Glomerular endothelial cell (primary cell): ENCODE results near the gene TBC1D14. TPM values are rescaled to one million over a fixed set of nuclear protein-coding genes. Genes with fewer than 3 reads are reported as not detected.

Experiments used
- DNase-seq: peaks from one replicate; pipeline ENCODE4 v3.0.0-alpha.2; 2011; ENCODE audit warnings: low read depth, low spot score; ENCODE audit errors: extremely low read depth
- total RNA-seq: library from RNA; depleted of rRNA; stranded (reverse); fragments of >200 nt; gene quantifications from 2 replicates; pipeline ENCODE4 v1.2.3, GENCODE V29; 2015

The TBC1D14 gene, protein sequence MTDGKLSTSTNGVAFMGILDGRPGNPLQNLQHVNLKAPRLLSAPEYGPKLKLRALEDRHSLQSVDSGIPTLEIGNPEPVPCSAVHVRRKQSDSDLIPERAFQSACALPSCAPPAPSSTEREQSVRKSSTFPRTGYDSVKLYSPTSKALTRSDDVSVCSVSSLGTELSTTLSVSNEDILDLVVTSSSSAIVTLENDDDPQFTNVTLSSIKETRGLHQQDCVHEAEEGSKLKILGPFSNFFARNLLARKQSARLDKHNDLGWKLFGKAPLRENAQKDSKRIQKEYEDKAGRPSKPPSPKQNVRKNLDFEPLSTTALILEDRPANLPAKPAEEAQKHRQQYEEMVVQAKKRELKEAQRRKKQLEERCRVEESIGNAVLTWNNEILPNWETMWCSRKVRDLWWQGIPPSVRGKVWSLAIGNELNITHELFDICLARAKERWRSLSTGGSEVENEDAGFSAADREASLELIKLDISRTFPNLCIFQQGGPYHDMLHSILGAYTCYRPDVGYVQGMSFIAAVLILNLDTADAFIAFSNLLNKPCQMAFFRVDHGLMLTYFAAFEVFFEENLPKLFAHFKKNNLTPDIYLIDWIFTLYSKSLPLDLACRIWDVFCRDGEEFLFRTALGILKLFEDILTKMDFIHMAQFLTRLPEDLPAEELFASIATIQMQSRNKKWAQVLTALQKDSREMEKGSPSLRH
- total RNA-seq: 21.6 and 22.0 TPM in 2 replicates

DNA sequence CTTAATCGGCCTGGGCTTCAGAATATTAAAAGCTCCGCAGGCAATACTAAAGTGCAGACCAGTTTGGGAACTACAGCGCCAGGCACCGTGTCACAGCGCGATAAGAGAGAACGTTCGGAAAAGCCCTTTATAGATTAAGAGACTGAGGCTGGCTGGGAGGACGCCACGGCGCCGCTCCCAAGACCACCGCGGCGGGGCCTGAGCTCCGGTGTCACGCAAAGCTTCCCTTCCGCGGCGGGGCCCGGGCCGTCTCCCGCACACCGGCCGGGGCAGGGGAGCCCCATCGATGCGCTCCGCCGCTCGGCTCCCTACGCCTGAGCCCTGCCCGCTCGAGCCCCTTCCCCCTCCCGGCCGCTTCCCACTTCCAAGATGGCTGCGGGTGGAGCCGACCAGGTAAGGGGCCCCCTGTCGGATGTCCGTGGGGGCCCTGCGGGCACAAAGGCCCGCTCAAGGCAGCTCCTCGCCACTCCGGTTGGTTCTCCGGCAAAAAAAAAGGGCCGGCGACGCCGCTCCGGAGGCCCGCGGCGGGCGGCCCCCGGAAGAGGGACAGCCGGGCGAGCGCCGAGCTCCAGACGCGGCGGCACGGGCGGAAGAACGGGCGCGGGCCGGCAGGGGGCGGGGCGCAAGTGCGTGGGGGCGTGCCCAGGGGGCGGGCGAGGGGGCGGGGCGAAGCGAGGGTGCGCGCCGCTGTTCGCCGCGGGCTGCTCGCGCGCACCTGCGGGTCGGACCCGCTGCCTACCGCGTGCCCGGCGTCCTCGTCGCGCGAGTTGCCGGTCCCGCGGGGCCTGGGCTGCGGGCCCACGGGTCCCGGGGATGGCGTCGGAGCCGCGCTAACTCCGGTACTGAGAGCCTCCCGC is at the start of gene TBC1D14:
Gene TBC1D14, plus strand, starts transcription at position 714 of the 857 bp plus-strand sequence. CDS start 13,564 bp downstream, outside the sequence.
- no peak for DNase-seq

DNA sequence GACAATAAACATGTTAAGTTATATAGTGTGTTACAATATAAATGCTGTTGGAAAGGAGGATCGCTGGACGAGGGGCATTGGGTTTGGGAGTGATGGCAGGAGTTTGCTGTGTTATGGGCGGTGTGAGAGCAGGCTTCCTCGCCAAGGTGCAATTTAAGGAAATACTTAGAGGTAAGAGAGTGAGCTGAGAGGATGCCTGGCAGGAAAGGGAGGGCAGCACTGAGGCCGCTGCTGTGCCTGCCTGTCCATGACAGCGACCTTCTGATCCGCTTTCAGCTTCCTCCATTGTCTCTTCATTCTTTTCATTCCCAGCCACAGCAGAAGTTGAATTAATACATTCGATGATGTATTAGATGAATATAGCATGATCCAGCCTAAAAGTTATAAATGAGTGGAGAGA is 41.2 kb upstream of the TBC1D14 start:
- no peak for DNase-seq

DNA sequence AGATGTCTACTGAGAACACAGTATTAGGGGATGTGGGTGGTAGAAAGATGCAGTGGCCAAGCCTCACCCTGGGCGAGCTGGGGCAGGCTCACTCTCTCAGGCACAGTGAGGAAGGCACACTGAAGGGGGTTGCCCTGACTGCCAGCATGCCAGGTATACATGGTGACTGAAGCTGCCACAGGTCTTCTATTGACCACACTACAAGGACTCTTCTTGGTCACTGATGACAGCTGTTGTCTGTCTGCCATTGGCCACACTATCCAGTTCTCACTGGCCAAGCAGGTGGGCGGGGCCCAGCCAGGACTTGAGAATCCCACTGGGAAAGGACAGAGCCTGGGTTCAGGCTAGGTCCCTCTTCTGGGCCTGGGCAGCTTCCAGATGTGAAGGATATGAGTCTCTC is 39.7 kb upstream of the TBC1D14 start:
- no peak for DNase-seq

DNA sequence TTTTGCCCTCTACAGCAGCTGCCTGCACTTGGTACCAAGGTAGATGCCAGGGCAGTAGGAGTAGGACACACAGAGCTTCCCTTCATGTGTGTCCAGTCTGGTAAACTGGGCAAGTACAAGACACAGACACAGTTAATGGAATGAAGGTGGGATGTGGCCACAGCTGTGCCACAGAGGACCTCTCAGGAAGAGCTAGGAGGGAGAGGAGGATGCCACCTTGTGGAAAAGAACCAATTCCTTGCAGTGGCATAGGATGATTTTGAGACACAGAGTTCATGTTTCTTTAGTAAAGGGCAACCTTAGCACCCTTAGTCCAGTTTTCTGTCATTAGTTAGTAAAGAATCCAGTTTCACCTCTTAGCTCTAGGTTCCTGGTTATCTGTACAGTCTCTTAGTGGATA is 36.3 kb upstream of the TBC1D14 start:
- DNase-seq: no peak

DNA sequence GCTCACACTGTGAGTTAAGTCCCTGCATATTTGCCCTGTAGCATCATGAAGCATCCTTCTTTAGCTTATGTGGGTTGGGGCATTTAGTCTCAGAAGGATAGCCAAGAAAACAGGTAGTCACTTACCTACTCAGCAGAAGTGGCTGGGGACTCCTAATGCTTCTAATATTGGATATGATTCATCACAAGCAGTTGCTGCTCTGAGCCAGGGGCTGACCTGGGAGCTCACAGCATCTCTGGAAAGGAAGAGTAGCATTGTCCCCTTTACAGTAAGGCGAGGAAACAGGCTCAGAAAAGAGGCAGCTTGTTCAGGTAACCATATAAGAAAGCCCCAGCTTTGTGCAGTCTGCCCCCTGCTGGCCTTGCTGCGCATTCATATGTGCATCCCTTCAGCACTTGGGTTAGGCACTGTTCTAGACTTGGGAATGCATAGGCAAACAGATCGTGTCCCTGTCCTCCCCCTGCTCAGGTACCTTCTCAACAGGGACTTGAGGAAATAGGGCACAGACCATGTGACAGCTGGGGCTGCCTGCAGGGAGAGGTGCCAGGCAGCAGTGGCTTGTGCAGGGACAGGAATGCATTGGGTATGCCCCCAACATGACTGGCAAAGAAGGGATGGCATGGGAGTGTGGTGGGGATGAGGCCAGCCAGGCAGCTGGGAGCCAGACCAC is 35.7 kb upstream of the TBC1D14 start:
- DNase-seq: no peak

DNA sequence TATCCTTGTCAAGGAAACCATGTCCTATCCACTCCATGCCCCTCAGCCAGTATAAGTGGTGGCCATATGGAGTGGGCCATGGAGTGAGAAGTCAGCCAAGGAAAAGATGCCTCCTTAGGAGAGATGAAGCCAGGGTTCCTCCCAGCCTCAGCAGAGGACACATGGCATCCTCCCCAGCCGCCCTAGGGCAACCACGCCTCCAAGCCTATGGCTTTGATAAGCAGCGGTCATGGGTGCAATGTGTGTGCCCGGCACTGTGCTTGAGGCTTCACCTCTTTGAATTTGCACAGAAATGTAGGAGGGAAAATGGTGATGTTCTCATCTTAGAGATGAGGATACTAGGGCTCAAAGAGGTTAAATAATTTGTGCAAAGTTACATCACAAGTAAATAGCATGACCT is 34.6 kb upstream of the TBC1D14 start:
- no peak for DNase-seq

DNA sequence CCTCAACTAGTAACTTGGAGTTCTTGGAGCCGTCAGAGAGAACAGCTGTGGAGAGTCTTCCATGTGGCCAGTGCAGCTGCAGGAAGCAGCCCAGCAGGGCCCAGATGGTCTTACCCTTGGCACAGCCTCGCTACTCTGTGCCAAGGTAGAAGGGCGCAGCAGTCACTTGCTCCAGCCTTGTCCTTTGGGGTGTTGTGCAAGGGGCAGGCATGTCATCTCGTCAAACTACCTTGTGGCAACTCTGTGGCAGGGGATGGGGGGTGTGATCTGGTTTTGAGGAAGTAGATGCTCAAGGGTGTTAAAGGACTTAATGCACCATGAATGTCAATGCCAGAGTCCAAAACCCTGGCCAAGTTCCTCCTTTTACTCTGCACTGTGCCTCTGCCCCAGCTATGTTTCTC is 34.2 kb upstream of the TBC1D14 start:
- DNase-seq: no peak

DNA sequence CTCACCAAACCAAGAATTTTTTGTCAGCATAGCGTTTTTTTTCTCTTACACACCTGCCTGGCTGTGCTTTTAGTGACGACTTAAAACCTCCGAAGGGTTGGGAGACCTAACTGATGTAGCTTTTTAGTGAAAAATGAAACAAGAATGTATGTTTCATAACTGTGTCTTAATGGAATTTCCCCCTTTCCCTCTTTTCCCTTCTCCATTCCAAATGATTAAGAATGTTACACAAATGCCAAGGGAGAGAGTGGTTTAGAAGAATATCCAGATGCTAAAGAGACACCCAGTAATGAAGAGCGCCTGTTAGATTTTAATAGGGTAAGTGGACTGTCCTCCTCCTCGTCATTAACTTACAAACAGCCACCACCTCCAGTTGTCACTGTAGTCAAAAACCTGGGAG is 33.2 kb upstream of the TBC1D14 start:
- no peak for DNase-seq

DNA sequence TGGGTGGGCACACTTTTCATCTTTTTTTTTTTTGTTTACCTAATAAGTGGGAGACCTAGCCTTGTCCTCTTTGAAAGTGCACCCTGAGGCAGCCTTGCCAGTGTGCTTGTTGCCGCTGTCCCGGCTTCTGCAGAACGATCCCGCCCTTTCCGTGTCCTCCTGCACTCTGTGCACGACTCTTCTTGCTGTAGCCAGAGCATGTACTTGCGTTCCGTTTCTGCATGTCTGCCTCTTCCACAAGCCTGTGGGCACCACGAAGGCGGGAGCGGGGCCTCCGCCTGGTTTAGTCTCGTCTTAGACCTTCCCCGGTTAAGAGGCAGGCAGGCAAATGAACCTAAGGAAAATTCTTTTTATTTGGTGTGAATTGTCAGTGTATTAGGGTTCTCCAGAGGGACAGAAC is 32.6 kb upstream of the TBC1D14 start:
- no peak for DNase-seq

DNA sequence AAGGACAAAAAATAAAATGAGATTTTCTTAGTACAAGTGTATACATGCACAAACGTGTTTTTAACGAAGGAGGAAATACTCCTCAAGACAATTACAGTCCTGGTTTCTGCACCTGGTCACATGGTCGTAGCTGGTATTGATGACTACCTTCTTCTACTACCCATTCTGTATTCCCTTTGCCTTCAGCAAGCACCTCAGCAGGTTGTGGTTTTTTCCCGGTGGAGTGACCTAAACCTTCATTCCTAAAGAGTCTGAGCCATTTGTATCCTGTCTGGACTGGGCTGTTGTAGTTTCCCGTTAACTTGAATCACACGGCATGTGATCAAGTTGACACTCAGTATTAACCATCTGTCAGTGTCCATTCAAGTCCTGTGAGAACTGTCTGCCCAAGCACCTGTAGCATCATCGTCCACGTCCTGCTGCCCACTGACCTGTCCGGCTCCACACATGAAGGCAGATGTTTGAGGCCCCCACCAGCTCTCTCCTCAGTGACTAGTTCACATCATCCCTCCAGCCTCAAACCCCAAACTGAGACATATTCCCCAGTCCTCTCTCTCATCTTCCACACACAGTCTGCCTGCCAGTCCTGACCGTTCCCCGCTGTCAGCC is 31.1 kb upstream of the TBC1D14 start:
- DNase-seq: no peak

DNA sequence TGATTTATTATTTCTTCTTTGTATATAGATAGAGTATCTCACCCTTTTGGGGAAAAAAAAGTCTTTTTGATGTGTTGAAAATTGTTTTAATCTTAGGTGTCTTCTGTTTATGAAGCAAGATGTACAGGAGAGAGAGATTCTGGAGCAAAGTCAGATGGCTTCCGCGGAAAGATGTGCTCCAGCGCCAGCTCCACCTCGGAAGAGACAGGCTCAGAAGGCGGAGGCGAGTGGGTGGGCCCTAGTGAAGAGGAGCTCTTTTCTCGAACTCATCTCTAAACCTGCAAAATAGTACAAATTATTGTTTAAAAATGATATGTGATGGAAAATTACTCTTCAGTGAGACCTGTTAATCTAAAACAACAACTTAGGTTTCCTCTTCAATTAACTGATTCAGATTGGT is 28.9 kb upstream of the TBC1D14 start:
- DNase-seq: no peak

DNA sequence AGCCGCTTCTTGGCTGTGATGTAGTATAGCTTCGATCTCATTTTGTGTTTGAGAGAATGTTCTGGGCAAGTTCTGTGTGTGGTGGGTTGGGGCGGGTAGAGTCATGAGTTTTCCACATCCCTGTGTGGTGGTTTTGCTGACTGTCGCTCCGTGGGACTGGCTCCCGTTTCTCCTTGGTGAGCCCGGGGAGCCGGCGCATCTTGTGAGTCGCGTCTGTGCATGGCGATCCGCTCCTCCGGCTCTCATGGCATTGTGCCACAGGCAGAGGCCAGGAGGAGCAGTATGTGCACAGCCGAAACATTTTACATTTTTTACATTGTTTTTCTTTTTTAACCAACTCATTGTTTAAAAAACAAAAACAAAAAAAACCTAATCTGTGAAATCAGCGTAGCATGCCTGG is 27.7 kb upstream of the TBC1D14 start:
- no peak for DNase-seq

DNA sequence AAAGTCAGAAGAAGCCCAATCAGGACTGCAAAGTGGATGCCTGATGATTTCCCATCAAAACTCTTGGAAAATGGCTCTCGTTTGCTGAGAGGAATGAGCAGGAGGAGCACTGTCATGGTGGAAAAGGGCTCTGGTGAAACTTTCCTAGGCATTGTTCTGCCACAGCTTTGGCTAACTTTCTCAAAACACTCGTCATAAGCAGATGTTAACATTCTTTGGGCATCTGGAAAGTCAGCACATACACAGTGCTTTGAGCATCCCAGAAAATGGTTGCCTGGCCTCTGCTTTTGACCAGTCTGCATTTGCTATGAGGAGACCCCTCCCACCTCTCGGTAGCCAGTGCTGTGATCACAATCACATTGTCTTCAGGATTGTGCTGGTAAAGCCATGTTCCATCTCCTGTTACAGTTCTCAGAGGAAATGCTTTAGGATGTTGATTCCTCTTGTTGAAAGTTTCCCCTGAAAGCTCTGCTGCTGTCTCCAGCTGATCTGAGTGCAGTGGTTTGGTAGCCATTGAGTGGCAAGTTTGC is 25.2 kb upstream of the TBC1D14 start:
- DNase-seq: no peak

DNA sequence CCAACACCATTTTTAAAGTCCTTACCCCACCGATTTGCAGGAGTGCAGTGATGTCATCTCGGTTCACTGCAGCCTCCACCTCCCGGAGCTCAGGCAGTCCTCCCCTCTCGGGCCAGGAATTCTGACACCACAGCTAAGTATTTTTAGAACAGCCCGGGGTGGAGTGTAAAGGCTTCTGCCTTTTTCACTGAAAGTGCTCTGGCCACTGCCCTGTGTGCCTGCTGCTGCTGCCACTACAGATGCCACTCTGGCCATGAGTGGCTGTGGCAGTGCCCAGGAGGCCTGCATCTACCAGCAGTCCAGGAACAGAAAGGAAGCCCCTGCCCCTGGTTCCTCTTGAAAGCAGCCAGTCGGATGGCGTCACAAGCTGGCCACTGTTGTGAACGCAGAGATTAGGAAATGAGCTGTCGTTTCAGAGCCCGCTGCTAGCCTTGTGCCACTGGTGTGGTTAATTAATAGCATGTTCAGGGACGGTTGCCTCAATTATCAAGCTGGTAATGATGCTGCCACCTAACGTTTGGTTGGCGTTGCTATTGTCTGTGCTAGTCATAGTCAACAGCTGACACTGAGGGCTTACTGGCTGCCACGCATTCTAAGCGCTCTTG is 23.6 kb upstream of the TBC1D14 start:
- DNase-seq: no peak

DNA sequence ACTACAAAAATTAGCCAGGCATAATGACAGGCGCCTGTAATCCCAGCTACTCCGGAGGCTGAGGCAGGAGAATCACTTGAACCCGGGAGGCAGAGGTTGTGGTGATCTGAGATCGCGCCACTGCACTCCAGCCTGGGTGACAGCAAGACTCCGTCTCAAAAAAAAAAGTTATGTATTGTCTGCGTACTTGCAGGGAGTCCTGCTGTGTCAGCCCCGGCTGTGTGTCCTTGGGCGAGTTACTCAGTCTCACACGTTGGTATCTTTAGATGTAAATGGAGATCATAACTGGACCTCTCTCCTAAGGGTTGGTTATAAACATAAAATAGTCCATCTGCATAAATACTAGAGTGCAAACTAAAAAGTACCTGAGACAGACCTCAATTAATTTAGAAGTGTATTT is 22.7 kb upstream of the TBC1D14 start:
- no peak for DNase-seq

DNA sequence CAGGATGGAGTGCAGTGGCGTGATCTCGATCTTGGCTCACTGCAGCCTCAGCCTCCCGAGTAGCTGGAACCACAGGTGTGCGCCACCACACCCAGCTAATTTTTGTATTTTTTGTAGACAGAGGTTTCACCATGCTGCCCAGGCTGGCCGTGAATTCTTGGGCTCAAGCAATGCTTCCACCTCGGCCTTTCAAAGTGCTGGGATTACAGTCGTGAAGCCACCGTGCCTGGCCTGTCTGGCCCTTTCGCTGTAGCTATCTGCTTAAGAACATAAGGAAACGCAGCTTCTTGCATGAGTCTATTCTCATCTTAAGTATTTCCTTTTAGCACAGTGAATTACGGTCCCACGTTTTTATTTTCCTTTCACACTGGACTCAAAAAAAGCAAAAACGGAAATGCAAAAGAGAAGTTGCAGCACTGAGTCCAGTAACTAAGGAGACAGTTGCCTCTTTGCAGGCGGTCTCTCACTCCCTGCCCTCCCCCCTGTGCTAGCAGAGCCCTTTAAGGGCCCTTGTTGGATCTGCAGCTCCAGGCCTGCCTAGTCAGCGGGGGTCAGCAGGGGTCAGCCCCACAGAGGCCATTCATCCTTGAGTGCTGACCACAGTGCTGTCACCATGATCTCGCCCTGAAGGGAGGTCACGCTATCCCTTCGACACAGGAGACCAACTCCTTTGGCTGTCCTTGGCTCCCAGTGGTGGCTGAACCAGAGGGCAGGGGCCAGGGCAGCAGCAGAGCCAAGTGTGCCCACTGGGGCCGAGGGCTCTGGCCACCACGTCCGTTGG is 21.8 kb upstream of the TBC1D14 start:
- no peak for DNase-seq

DNA sequence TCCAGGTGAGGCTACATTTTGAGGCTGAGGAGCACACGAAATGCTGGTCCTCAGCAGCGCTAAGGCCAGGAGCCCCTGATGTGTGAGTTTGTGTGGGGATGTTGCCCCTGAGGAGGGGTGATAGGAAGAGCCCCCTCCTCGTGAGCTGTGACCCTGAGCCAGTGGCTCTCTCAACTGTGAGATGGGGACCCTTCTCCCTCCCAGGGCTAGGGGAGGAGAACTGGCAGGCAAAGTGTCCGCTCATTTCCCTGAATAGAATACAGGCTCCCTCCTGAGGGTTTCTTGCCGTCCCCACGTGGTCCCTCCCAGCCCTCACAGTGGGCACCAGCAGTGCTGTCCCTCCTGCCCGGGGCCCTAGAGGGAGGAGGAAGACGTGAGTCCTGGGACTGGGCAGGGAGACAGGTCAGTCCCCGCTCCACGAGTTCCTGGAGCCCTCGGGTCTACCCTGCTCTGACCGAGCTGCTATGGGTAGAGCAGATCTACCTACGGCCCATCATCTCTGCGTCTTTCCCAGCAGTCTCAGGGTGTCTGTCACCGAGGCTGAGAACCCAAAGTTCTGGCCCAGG is 21.0 kb upstream of the TBC1D14 start:
- no peak for DNase-seq

DNA sequence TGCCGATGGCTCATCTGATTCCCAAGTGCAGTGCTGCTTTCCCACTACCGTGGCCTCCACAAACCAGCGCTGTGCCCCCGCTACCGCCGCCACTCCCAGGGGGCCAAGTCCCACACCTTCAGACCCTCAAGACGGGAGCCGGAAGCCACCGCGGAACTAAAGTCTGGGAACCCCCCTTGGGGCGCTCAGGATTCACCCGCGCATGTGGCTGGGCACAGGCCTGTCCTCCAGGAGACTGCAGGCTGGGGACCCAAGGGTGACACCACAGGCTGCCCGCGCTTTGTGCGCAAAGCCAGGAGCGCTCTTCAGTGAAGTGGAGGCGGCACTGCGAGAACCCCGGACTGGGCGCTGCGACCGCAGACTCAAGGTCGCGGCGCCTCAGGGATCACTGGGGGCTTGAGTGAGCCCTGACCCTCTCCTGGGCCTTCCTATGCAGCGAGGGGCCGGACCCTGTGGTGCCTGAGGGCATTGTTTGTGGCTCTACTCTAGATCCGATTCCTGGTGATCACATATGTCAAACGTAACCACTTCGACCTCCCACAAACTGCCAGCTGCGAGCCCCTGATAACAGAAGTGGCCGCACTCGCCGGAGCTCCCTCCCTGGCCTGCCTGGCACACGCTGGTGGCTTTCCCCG is 20.4 kb upstream of the TBC1D14 start:
- no peak for DNase-seq
